Right lobe of liver (tissue), 6 donors: ENCODE results near the gene TNFAIP3. TPM values are rescaled to one million over a fixed set of nuclear protein-coding genes. Genes with fewer than 3 reads are reported as not detected.

ENCODE experiments used
- ATAC-seq, 4 donors: fragments of 200-7000 bp; cut with Tn5 transposase; one replicate each; pipeline ENCODE4 v1.9.1; 2020; ENCODE audit warnings: mild to moderate bottlenecking in 4 of 4, moderate library complexity in 4 of 4
- DNase-seq, 3 donors: peaks; one replicate each; pipeline ENCODE4 v3.0.0-alpha.2; 2020
- H3K27ac ChIP-seq, 3 donors: fragments of 200-600 bp; one replicate each; pipeline ENCODE4 v1.8.0; 2022
- H3K27me3 ChIP-seq, 2 donors: fragments of 200-600 bp; one replicate each; pipeline ENCODE4 v1.8.0; 2022
- H3K36me3 ChIP-seq, 4 donors: fragments of 200-600 bp; sonication (generic) in 1 of 4; one replicate each; pipeline versions ENCODE4 v1.5.1 to v1.8.0; 2017 to 2022; ENCODE audit warnings: control low read depth in 1 of 4
- H3K4me1 ChIP-seq, 4 donors: fragments of 200-600 bp; sonication (generic) in 1 of 4; one replicate each; pipeline versions ENCODE4 v1.5.1 to v1.8.0; 2017 to 2022; ENCODE audit warnings: control low read depth in 1 of 4
- H3K4me3 ChIP-seq, 3 donors: fragments of 200-600 bp; one replicate each; pipeline ENCODE4 v1.8.0; 2022
- H3K9me3 ChIP-seq, 4 donors: fragments of 200-600 bp; sonication (generic) in 1 of 4; one replicate each; pipeline versions ENCODE4 v1.5.1 to v1.8.0; 2017 to 2022; ENCODE audit warnings: control low read depth in 1 of 4
- CTCF ChIP-seq, 4 donors: fragments of 200-600 bp in 3 of 4; fragments of 450-650 bp in 1 of 4; IDR thresholded peaks; one replicate each; pipeline versions ENCODE4 v1.5.1 to v1.8.0; 2016 to 2022; ENCODE audit warnings: antibody characterized with exemption in 4 of 4, mild to moderate bottlenecking in 2 of 4
- POLR2A ChIP-seq: fragments of 450-650 bp; IDR thresholded peaks from one replicate; pipeline ENCODE4 v1.6.1; 2017; ENCODE audit warnings: antibody characterized with exemption, mild to moderate bottlenecking
- WGBS: methylation state at CpG from one replicate; pipeline ENCODE4 v1.1.6; 2018; ENCODE audit warnings: low coverage, low lambda C conversion rate; ENCODE audit not compliant: insufficient coverage; ENCODE audit errors: missing lambda C conversion rate; 5-methylcytosine and 5-hydroxymethylcytosine counted together
- intact Hi-C, 2 donors: fragments of 100-400 bp; cut with DNase I; formaldehyde crosslinking; loops; one replicate each; pipeline versions ENCODE4 v1.11.2 to v1.14.1; 2022
- total RNA-seq, 6 experiments: library from RNA; depleted of rRNA in 2 of 6; stranded (reverse); fragments of >200 nt in 2 of 6; fragmentation: NEBNext Ultra II Directional in 3 of 6; extraction: Animal tissue kit (Norgen Biotek cat#: 25700) in 3 of 6; gene quantifications; one replicate each; pipeline versions ENCODE4 v1.1.0 to v1.2.4, GENCODE V29; 2016 to 2023
- donor health status: DM: no; HTN: yes; CAD: no.
- donor health status: DM: no; HTN: no; CAD: no.
- donor health status: DM: no; HTN: no; CAD: no.
- donor health status: DM: no; HTN: yes; CAD: no.
- donor health status: DM: no; HTN: yes; CAD: no.

Gene TNFAIP3
- total RNA-seq, 6 experiments from 2014 or later, result 8.3 to 38.1 (median 13.6) TPM

- H3K4me1 ChIP-seq, result no peaks in the 10 kb centered on the region
- DNase-seq (no peak), ATAC-seq (peak in 1 of 4 donors; percentile 41)
- H3K9me3 ChIP-seq, result no peaks in the 10 kb centered on the region
- intact Hi-C loops, result no loop called here
- no peaks in the 10 kb centered on the region for H3K36me3 ChIP-seq
- TF ChIP-seq POLR2A (no peak), CTCF (IDR thresholded peaks at IDR 0.05) (no peak)
- H3K4me3 ChIP-seq, result no peak overlapping the region
- H3K27ac ChIP-seq, result no peak overlapping the region
- no peaks in the 10 kb centered on the region for H3K27me3 ChIP-seq
- WGBS, result 29% methylated on average over 4 of the region's 4 CpGs
These were observed 17.7 kb upstream of the TNFAIP3 start for GRCh38 chr6:137849181-137849980.

- H3K36me3 ChIP-seq, result no peaks in the 10 kb centered on the region
- H3K27me3 ChIP-seq, result no peaks in the 10 kb centered on the region
- H3K9me3 ChIP-seq, result no peaks in the 10 kb centered on the region
- WGBS, result 86% methylated on average over 3 of the region's 5 CpGs
- H3K27ac ChIP-seq, result no peak overlapping the region
- no peak for DNase-seq
- H3K4me3 ChIP-seq, result no peak overlapping the region
- TF ChIP-seq CTCF (IDR thresholded peaks at IDR 0.05), result no peak
- TF ChIP-seq POLR2A, result no peak
- no peaks in the 10 kb centered on the region for H3K4me1 ChIP-seq
- intact Hi-C loops, result loop anchor here in 1 of 2 donors (10.0 kb wide), 1 partner anchor 155 kb away; no protein-coding TSS in a partner anchor
- ATAC-seq, result no peak
These were observed 16.9 kb upstream of the TNFAIP3 start for GRCh38 chr6:137849981-137850714.

- H3K27ac ChIP-seq, result no peak overlapping the region
- no peak for ATAC-seq
- no peak for TF ChIP-seq CTCF (IDR thresholded peaks at IDR 0.05)
- no peak for TF ChIP-seq POLR2A
- H3K4me1 ChIP-seq, result no peaks in the 10 kb centered on the region
- H3K9me3 ChIP-seq, result no peaks in the 10 kb centered on the region
- no peaks in the 10 kb centered on the region for H3K27me3 ChIP-seq
- H3K4me3 ChIP-seq, result no peak overlapping the region
- H3K36me3 ChIP-seq, result no peaks in the 10 kb centered on the region
- intact Hi-C loops, result loop anchor here in 1 of 2 donors (10.0 kb wide), 1 partner anchor 156 kb away; no protein-coding TSS in a partner anchor
- 71% methylated on average over 4 of the region's 4 CpGs for WGBS
- no peak for DNase-seq
These were observed 16.1 kb upstream of the TNFAIP3 start for GRCh38 chr6:137850816-137851602.

- no peak overlapping the region for H3K27ac ChIP-seq
- H3K27me3 ChIP-seq, result no peaks in the 10 kb centered on the region
- H3K4me3 ChIP-seq, result no peak overlapping the region
- DNase-seq, result no peak
- no peaks in the 10 kb centered on the region for H3K9me3 ChIP-seq
- TF ChIP-seq POLR2A (no peak), CTCF (IDR thresholded peaks at IDR 0.05) (no peak)
- H3K36me3 ChIP-seq, result no peaks in the 10 kb centered on the region
- WGBS, result 83% methylated on average over 3 of the region's 3 CpGs
- no peak for ATAC-seq
- intact Hi-C loops, result loop anchor here in 1 of 2 donors (10.0 kb wide), 1 partner anchor 157 kb away; no protein-coding TSS in a partner anchor
- H3K4me1 ChIP-seq, result no peaks in the 10 kb centered on the region
These were observed 15.4 kb upstream of the TNFAIP3 start for GRCh38 chr6:137851669-137852068.
